Fibroblast of pulmonary artery (primary cell): ENCODE measurements around the gene MYCBP2.

Experiments
- DNase-seq: peaks from one replicate; pipeline ENCODE4 v3.0.0-alpha.2; 2010; ENCODE audit warnings: low read depth
- H3K4me3 ChIP-seq: replicated peaks from 2 replicates; pipeline ENCODE4 v1.5.1; 2011; ENCODE audit warnings: low read depth, mild to moderate bottlenecking, control low read depth, low read length, moderate library complexity
- TF ChIP-seq, protein P1 (sequence below): IDR thresholded peaks from 2 replicates; pipeline ENCODE4 v1.5.1; 2011; ENCODE audit warnings: mild to moderate bottlenecking, control low read depth, low read length, inconsistent platforms; ENCODE audit errors: missing control alignments

Gene MYCBP2

GRCh38 chr13:77370888-77371287, 44.0 kb upstream of the MYCBP2 start:
- no peak for DNase-seq
- H3K4me3 ChIP-seq = no peak overlapping the region
- TF ChIP-seq, protein P1, sequence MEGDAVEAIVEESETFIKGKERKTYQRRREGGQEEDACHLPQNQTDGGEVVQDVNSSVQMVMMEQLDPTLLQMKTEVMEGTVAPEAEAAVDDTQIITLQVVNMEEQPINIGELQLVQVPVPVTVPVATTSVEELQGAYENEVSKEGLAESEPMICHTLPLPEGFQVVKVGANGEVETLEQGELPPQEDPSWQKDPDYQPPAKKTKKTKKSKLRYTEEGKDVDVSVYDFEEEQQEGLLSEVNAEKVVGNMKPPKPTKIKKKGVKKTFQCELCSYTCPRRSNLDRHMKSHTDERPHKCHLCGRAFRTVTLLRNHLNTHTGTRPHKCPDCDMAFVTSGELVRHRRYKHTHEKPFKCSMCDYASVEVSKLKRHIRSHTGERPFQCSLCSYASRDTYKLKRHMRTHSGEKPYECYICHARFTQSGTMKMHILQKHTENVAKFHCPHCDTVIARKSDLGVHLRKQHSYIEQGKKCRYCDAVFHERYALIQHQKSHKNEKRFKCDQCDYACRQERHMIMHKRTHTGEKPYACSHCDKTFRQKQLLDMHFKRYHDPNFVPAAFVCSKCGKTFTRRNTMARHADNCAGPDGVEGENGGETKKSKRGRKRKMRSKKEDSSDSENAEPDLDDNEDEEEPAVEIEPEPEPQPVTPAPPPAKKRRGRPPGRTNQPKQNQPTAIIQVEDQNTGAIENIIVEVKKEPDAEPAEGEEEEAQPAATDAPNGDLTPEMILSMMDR = no peak

GRCh38 chr13:77362166-77362565, 35.3 kb upstream of the MYCBP2 start:
- TF ChIP-seq, protein P1 = no peak
- no peak overlapping the region for H3K4me3 ChIP-seq
- DNase-seq = no peak

GRCh38 chr13:77360032-77360685, 33.3 kb upstream of the MYCBP2 start:
- H3K4me3 ChIP-seq = no peak overlapping the region
- DNase-seq = no peak
- TF ChIP-seq, protein P1 = no peak

GRCh38 chr13:77359171-77359570, 32.3 kb upstream of the MYCBP2 start:
- no peak overlapping the region for H3K4me3 ChIP-seq
- DNase-seq = no peak
- TF ChIP-seq, protein P1 = no peak

GRCh38 chr13:77358001-77358400, 31.1 kb upstream of the MYCBP2 start:
- TF ChIP-seq, protein P1 = no peak
- no peak for DNase-seq
- no peak overlapping the region for H3K4me3 ChIP-seq

DNA sequence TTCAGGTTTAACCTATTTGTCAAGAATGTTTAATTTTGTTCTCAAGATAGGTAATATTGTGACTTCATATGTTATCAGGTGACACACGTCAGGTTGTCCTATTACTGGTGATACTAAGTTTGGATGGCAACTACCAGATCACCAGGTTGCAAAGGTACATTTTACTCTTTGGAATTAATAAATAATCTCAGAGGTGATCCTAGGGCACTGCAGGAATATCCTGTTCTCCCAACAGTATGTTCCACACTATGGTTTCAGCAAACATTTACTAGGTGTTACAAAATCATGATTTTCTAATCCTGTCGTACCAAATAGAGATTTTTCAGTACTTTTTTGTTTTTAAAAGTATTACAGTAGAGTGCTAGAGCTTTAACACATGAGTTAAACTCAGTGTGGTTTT, 29.3 kb upstream of the MYCBP2 start:
- no peak overlapping the region for H3K4me3 ChIP-seq
- DNase-seq = no peak
- TF ChIP-seq, protein P1 = no peak

- TF ChIP-seq, protein P1 = no peak
- DNase-seq = no peak
- no peak overlapping the region for H3K4me3 ChIP-seq
These were observed 27.1 kb upstream of the MYCBP2 start for GRCh38 chr13:77353995-77354394.
